Fibroblast of villous mesenchyme (primary cell): ENCODE data around the gene HIGD2A. TPM values are rescaled to one million over a fixed set of nuclear protein-coding genes. Genes with fewer than 3 reads are reported as not detected.

Experiments used
- DNase-seq: peaks from one replicate; pipeline ENCODE4 v3.0.0-alpha.2; 2010; ENCODE audit warnings: low read depth
- H3K4me3 ChIP-seq: 2 replicates; pipeline ENCODE4 v1.5.1; 2011; ENCODE audit warnings: low read depth, mild to moderate bottlenecking, low read length
- CTCF ChIP-seq: IDR thresholded peaks from 2 replicates; pipeline ENCODE4 v1.5.1; 2012; ENCODE audit warnings: low read depth, mild to moderate bottlenecking, low read length; ENCODE audit not compliant: insufficient read depth
- total RNA-seq: library from RNA; depleted of rRNA; stranded (reverse); fragments of >200 nt; gene quantifications from 2 replicates; pipeline ENCODE4 v1.2.3, GENCODE V29; 2012

The HIGD2A gene
- total RNA-seq, 1 donor = 19.0 TPM

GRCh38 chr5:176382721-176383120, 5.8 kb upstream of the HIGD2A start:
- DNase-seq = no peak
- TF ChIP-seq CTCF = no peak
- H3K4me3 ChIP-seq = no peak overlapping the region

GRCh38 chr5:176383248-176383905, 5.2 kb upstream of the HIGD2A start:
- no peak for DNase-seq
- no peak for TF ChIP-seq CTCF
- H3K4me3 ChIP-seq = no peak overlapping the region

- no peak for DNase-seq
- no peak overlapping the region for H3K4me3 ChIP-seq
- TF ChIP-seq CTCF = no peak
Observed at GRCh38 chr5:176383961-176384360, 4.6 kb upstream of the HIGD2A start.

- H3K4me3 ChIP-seq = no peak overlapping the region
- no peak for TF ChIP-seq CTCF
- no peak for DNase-seq
Observed at GRCh38 chr5:176384366-176384930, 4.1 kb upstream of the HIGD2A start.

GRCh38 chr5:176384991-176385390, 3.6 kb upstream of the HIGD2A start:
- DNase-seq = no peak
- no peak for TF ChIP-seq CTCF
- H3K4me3 ChIP-seq = no peak overlapping the region

- TF ChIP-seq CTCF = no peak
- H3K4me3 ChIP-seq = no peak overlapping the region
- DNase-seq = no peak
Observed at GRCh38 chr5:176386491-176386890, 2.1 kb upstream of the HIGD2A start.
